HCT116 (cell line): ENCODE results near the gene BCO1. TPM values are rescaled to one million over a fixed set of nuclear protein-coding genes. Genes with fewer than 3 reads are reported as not detected.

Experiments used
- ATAC-seq: fragments of 200-7000 bp; cut with Tn5 transposase; 2 replicates; pipeline ENCODE4 v1.9.1; 2020; ENCODE audit warnings: mild to moderate bottlenecking, moderate library complexity
- BruUV-seq: library from RNA; stranded (reverse); fragments of 400-500 nt; replicated peaks from 2 replicates; lab custom pipeline; 2021; lab: Mats Ljungman, UMichigan
- CTCF ChIA-PET: fragments of 300-600 bp; sonication (Branson Sonifier 250); formaldehyde crosslinking; loops from one replicate; lab custom pipeline; 2021; ENCODE audit warnings: antibody characterized with exemption; lab: Charles Lee
- POLR2A ChIA-PET: fragments of 300-600, 350-600 bp; sonication (Branson Sonifier 250); formaldehyde crosslinking; loops from one replicate; lab custom pipeline; 2021; ENCODE audit warnings: antibody characterized with exemption; lab: Charles Lee
- RAD21 ChIA-PET, 2 experiments: fragments of 300-600 bp; sonication (Branson Sonifier 250); formaldehyde crosslinking; loops; one replicate each; lab custom pipeline; 2023; ENCODE audit warnings: low total read pairs in 2 of 2; ENCODE audit not compliant: uncharacterized antibody in 2 of 2, unreplicated experiment in 2 of 2, low non-redundant PET in 1 of 2; lab: Charles Lee
- DNase-seq: peaks from one replicate; pipeline ENCODE4 v3.0.0-alpha.2; 2010; ENCODE audit warnings: low read depth, low spot score
- H2AFZ ChIP-seq: fragments of 200-600 bp; shearing (Covaris generic), sonication (generic); 2 replicates; pipeline ENCODE4 v1.6.1; 2017; ENCODE audit warnings: low read depth, mixed run types, mixed read lengths, antibody characterized with exemption, low read length; ENCODE audit not compliant: poor library complexity, severe bottlenecking
- H3K27ac ChIP-seq: 2 replicates; pipeline ENCODE4 v1.5.1; 2012; ENCODE audit warnings: low read depth, low read length
- H3K27me3 ChIP-seq: fragments of 200-600 bp; sonication (generic); 2 replicates; pipeline ENCODE4 v1.6.1; 2016; ENCODE audit warnings: mixed run types, low read length, mixed read lengths; ENCODE audit not compliant: insufficient read depth
- H3K36me3 ChIP-seq, 2 experiments: fragments of 200-500 bp in 1 of 2; fragments of 200-600 bp in 1 of 2; sonication (Bioruptor generic) in 1 of 2; sonication (generic) in 1 of 2; 2 replicates each; pipeline versions ENCODE4 v1.5.1 to v1.6.1; 2014 to 2016; ENCODE audit warnings: low read length in 2 of 2, inconsistent platforms in 1 of 2, mixed read lengths in 1 of 2, mixed run types in 1 of 2; ENCODE audit not compliant: insufficient read depth in 2 of 2, control insufficient read depth in 1 of 2
- H3K4me1 ChIP-seq, 2 experiments: fragments of 200-600 bp in 1 of 2; sonication (generic) in 1 of 2; 2 replicates each; pipeline versions ENCODE4 v1.5.1 to v1.6.1; 2012 to 2017; ENCODE audit warnings: low read length in 2 of 2, inconsistent platforms in 1 of 2, mild to moderate bottlenecking in 1 of 2, mixed read lengths in 1 of 2, mixed run types in 1 of 2, moderate library complexity in 1 of 2; ENCODE audit not compliant: insufficient read depth in 2 of 2, control insufficient read depth in 1 of 2
- H3K4me2 ChIP-seq: fragments of 200-600 bp; sonication (generic); 2 replicates; pipeline ENCODE4 v1.6.1; 2017; ENCODE audit warnings: mixed run types, low read length, mixed read lengths
- H3K4me3 ChIP-seq, 2 experiments: fragments of 200-600 bp in 1 of 2; sonication (generic) in 1 of 2; replicated peaks in 1 of 2; 2 replicates each; pipeline ENCODE4 v1.5.1; 2011 to 2016; ENCODE audit warnings: low read length in 2 of 2, control low read depth in 1 of 2, low read depth in 1 of 2, mild to moderate bottlenecking in 1 of 2, mixed read lengths in 1 of 2, mixed run types in 1 of 2
- H3K79me2 ChIP-seq: fragments of 200-600 bp; sonication (generic); 2 replicates; pipeline ENCODE4 v1.6.1; 2017; ENCODE audit warnings: mild to moderate bottlenecking, mixed run types, low read length, moderate library complexity, mixed read lengths; ENCODE audit not compliant: insufficient read depth
- H3K9ac ChIP-seq: fragments of 200-600 bp; sonication (generic); 2 replicates; pipeline ENCODE4 v1.6.1; 2016; ENCODE audit warnings: low read length, mixed read lengths
- H3K9me2 ChIP-seq: fragments of 200-600 bp; sonication (generic), shearing (Covaris generic); 2 replicates; pipeline ENCODE4 v1.6.1; 2017; ENCODE audit warnings: mixed run types, mild to moderate bottlenecking, moderate library complexity; ENCODE audit not compliant: insufficient read depth
- H3K9me3 ChIP-seq, 2 experiments: fragments of 200-500 bp in 1 of 2; fragments of 200-600 bp in 1 of 2; sonication (Bioruptor generic) in 1 of 2; sonication (generic) in 1 of 2; 2 replicates each; pipeline ENCODE4 v1.6.1; 2014 to 2017; ENCODE audit warnings: low read length in 2 of 2, mixed read lengths in 2 of 2, inconsistent platforms in 1 of 2, low read depth in 1 of 2, mild to moderate bottlenecking in 1 of 2, mixed run types in 1 of 2, moderate library complexity in 1 of 2; ENCODE audit not compliant: control insufficient read depth in 1 of 2, insufficient read depth in 1 of 2
- H4K20me1 ChIP-seq: fragments of 200-600 bp; sonication (generic), shearing (Covaris generic); 2 replicates; pipeline ENCODE4 v1.6.1; 2017; ENCODE audit warnings: mixed run types, mild to moderate bottlenecking, moderate library complexity; ENCODE audit not compliant: insufficient read depth
- ATF3 ChIP-seq: IDR thresholded peaks from 2 replicates; pipeline ENCODE4 v1.6.1; 2012
- CEBPB ChIP-seq: IDR thresholded peaks from 2 replicates; pipeline ENCODE4 v1.6.1; 2012; ENCODE audit warnings: low read depth
- EZH2 ChIP-seq: fragments of 200-600 bp; sonication (generic); IDR thresholded peaks from 2 replicates; pipeline ENCODE4 v1.6.1; 2017; ENCODE audit warnings: antibody characterized with exemption, mixed run types
- RAD21 ChIP-seq: IDR thresholded peaks from 2 replicates; pipeline ENCODE4 v1.6.1; 2012; ENCODE audit warnings: low read depth, mild to moderate bottlenecking
- SRF ChIP-seq: IDR thresholded peaks from 2 replicates; pipeline ENCODE4 v1.6.1; 2012; ENCODE audit warnings: low read depth
- TCF7L2 ChIP-seq: IDR thresholded peaks from 2 replicates; pipeline ENCODE4 v1.7.0; 2011; ENCODE audit warnings: borderline replicate concordance, inconsistent platforms; ENCODE audit not compliant: insufficient read depth, insufficient read length; ENCODE audit errors: extremely low read depth
- ZFX ChIP-seq: fragments of 450-650 bp; IDR thresholded peaks from 2 replicates; pipeline ENCODE4 v1.6.1; 2017
- ZNF274 ChIP-seq: fragments of 200-500 bp; sonication (Bioruptor generic); IDR thresholded peaks from 2 replicates; pipeline ENCODE4 v1.6.1; 2014; ENCODE audit warnings: mild to moderate bottlenecking, low read depth, low read length, inconsistent platforms
- intact Hi-C: fragments of 100-400 bp; cut with micrococcal nuclease; formaldehyde crosslinking; loops from 2 replicates; pipeline ENCODE4 v1.10.0; 2022
- total RNA-seq: library from RNA; stranded (reverse); gene quantifications from one replicate; pipeline ENCODE4 v1.2.1, GENCODE V29; 2021; ENCODE audit not compliant: unreplicated experiment
- TF ChIP-seq, protein P1 (sequence below): IDR thresholded peaks from 2 replicates; pipeline ENCODE4 v1.6.1; 2011; ENCODE audit warnings: mild to moderate bottlenecking, low read length, moderate library complexity; ENCODE audit not compliant: insufficient replicate concordance; ENCODE audit errors: extremely low read depth

The BCO1 gene
- total RNA-seq, 1 experiment from 2014 or later: not detected

GRCh38 chr16:81265052-81265451 is 26.6 kb downstream of the BCO1 start:
- TF ChIP-seq RAD21 (no peak), ZFX (no peak), TCF7L2 (no peak), ATF3 (no peak), ZNF274 (no peak), CEBPB (no peak), EZH2 (no peak), SRF (no peak)
- TF ChIP-seq, protein P1, sequence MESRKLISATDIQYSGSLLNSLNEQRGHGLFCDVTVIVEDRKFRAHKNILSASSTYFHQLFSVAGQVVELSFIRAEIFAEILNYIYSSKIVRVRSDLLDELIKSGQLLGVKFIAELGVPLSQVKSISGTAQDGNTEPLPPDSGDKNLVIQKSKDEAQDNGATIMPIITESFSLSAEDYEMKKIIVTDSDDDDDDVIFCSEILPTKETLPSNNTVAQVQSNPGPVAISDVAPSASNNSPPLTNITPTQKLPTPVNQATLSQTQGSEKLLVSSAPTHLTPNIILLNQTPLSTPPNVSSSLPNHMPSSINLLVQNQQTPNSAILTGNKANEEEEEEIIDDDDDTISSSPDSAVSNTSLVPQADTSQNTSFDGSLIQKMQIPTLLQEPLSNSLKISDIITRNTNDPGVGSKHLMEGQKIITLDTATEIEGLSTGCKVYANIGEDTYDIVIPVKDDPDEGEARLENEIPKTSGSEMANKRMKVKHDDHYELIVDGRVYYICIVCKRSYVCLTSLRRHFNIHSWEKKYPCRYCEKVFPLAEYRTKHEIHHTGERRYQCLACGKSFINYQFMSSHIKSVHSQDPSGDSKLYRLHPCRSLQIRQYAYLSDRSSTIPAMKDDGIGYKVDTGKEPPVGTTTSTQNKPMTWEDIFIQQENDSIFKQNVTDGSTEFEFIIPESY: no peak
- TF ChIP-seq, all 23 proteins: peak for 0
- no peak overlapping the region for H3K27ac ChIP-seq
- no peak overlapping the region for H2AFZ ChIP-seq
- H3K9me3 ChIP-seq: no peaks in the 10 kb centered on the region
- CTCF ChIA-PET: no interaction called here
- H3K4me3 ChIP-seq: no peak overlapping the region
- no peak for DNase-seq
- intact Hi-C loops: no loop called here
- H4K20me1 ChIP-seq: no peaks in the 10 kb centered on the region
- no TSS peak for BruUV-seq
- H3K36me3 ChIP-seq: no peaks in the 10 kb centered on the region
- H3K79me2 ChIP-seq: no peaks in the 10 kb centered on the region
- no peak for ATAC-seq
- no peak overlapping the region for H3K4me2 ChIP-seq
- H3K9me2 ChIP-seq: no peaks in the 10 kb centered on the region
- POLR2A ChIA-PET: no interaction called here
- no peaks in the 10 kb centered on the region for H3K27me3 ChIP-seq
- peaks cover 0 to 17% of the 10 kb centered on the region in 2 experiments; a peak in 2 of 4 replicates for H3K4me1 ChIP-seq
- RAD21 ChIA-PET: no interaction called here
- no peak overlapping the region for H3K9ac ChIP-seq
